RWPE2 (cell line): ENCODE results near the gene FADS3.

Experiments
- ATAC-seq: fragments of 200-7000 bp; cut with Tn5 transposase; 3 replicates; pipeline ENCODE4 v1.9.1; 2021; ENCODE audit warnings: low read depth
- DNase-seq: peaks from one replicate; pipeline ENCODE4 v3.0.0-alpha.2; 2020; ENCODE audit warnings: low spot score
- H3K27ac ChIP-seq: fragments of 450-650 bp; 2 replicates; pipeline ENCODE4 v1.5.1; 2017; ENCODE audit warnings: mild to moderate bottlenecking; ENCODE audit not compliant: poor library complexity, severe bottlenecking
- H3K27me3 ChIP-seq: fragments of 250-450 bp; sonication (Bioruptor Pico); 2 replicates; pipeline ENCODE4 v1.5.1; 2021; ENCODE audit warnings: mild to moderate bottlenecking, moderate library complexity; ENCODE audit not compliant: insufficient read depth, poor library complexity, severe bottlenecking
- H3K36me3 ChIP-seq: fragments of 250-450 bp; sonication (Bioruptor Pico); 2 replicates; pipeline ENCODE4 v1.5.1; 2020; ENCODE audit warnings: low read depth, mild to moderate bottlenecking, moderate library complexity
- H3K4me1 ChIP-seq: fragments of 250-450 bp; sonication (Bioruptor Pico); 2 replicates; pipeline ENCODE4 v1.5.1; 2021; ENCODE audit warnings: mild to moderate bottlenecking, moderate library complexity; ENCODE audit not compliant: insufficient read depth, poor library complexity, severe bottlenecking
- H3K4me3 ChIP-seq: fragments of 250-450 bp; sonication (Bioruptor Pico); 2 replicates; pipeline ENCODE4 v1.5.1; 2021; ENCODE audit warnings: mild to moderate bottlenecking, moderate library complexity; ENCODE audit not compliant: severe bottlenecking
- H3K9me3 ChIP-seq: fragments of 250-450 bp; sonication (Bioruptor Pico); 2 replicates; pipeline ENCODE4 v1.5.1; 2021; ENCODE audit warnings: mild to moderate bottlenecking, moderate library complexity; ENCODE audit not compliant: severe bottlenecking
- TF ChIP-seq, protein P1 (sequence below): fragments of 450-650 bp; IDR thresholded peaks from one replicate; pipeline ENCODE4 v1.5.1; 2017; ENCODE audit warnings: mild to moderate bottlenecking, moderate library complexity; ENCODE audit not compliant: poor library complexity, severe bottlenecking

Gene FADS3

DNA sequence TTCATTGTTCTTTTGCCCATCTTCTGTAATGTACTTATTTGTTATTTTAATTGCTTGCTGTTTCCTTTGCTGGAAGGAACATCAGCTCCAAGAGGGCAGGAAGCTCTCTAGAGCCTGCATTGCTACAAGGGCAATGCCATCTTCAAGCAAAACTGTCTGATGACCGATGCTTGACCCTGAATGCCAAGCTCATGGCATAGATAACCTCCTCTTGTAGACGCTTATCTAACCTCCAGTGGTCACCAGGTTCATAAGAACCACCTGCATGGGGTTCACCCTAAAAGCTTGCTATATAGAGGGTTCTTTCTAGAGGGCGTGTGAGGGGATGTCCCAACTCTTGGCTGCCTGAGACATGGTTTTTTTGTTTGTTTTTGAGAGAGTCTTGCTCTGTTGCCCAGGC lies 16.5 kb downstream of the FADS3 start:
- H3K27ac ChIP-seq = no peak overlapping the region
- no peaks in the 10 kb centered on the region for H3K9me3 ChIP-seq
- H3K27me3 ChIP-seq = no peaks in the 10 kb centered on the region
- peaks cover 27% of the 10 kb centered on the region for H3K36me3 ChIP-seq
- TF ChIP-seq, protein P1, sequence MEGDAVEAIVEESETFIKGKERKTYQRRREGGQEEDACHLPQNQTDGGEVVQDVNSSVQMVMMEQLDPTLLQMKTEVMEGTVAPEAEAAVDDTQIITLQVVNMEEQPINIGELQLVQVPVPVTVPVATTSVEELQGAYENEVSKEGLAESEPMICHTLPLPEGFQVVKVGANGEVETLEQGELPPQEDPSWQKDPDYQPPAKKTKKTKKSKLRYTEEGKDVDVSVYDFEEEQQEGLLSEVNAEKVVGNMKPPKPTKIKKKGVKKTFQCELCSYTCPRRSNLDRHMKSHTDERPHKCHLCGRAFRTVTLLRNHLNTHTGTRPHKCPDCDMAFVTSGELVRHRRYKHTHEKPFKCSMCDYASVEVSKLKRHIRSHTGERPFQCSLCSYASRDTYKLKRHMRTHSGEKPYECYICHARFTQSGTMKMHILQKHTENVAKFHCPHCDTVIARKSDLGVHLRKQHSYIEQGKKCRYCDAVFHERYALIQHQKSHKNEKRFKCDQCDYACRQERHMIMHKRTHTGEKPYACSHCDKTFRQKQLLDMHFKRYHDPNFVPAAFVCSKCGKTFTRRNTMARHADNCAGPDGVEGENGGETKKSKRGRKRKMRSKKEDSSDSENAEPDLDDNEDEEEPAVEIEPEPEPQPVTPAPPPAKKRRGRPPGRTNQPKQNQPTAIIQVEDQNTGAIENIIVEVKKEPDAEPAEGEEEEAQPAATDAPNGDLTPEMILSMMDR = no peak
- ATAC-seq = no peak
- H3K4me1 ChIP-seq = no peaks in the 10 kb centered on the region
- no peak overlapping the region for H3K4me3 ChIP-seq
- DNase-seq = no peak

- Histone ChIP-seq H3K27me3 (no peaks in the 10 kb centered on the region), H3K4me1 (no peaks in the 10 kb centered on the region), H3K9me3 (no peaks in the 10 kb centered on the region), H3K27ac (no peak overlapping the region), H3K36me3 (peaks cover 23% of the 10 kb centered on the region), H3K4me3 (no peak overlapping the region)
- TF ChIP-seq, protein P1 = no peak
- ATAC-seq (no peak), DNase-seq (no peak)
Observed at GRCh38 chr11:61874377-61874809, 17.0 kb downstream of the FADS3 start.

- Histone ChIP-seq H3K9me3 (no peaks in the 10 kb centered on the region), H3K4me1 (no peaks in the 10 kb centered on the region), H3K36me3 (peaks cover 16% of the 10 kb centered on the region), H3K4me3 (no peak overlapping the region), H3K27me3 (no peaks in the 10 kb centered on the region), H3K27ac (no peak overlapping the region)
- ATAC-seq (no peak), DNase-seq (no peak)
- TF ChIP-seq, protein P1 = no peak
Observed at GRCh38 chr11:61873588-61874376, 17.6 kb downstream of the FADS3 start.

GRCh38 chr11:61872935-61873565 lies 18.3 kb downstream of the FADS3 start:
- peaks cover 15% of the 10 kb centered on the region for H3K36me3 ChIP-seq
- H3K4me1 ChIP-seq = no peaks in the 10 kb centered on the region
- no peak overlapping the region for H3K27ac ChIP-seq
- no peaks in the 10 kb centered on the region for H3K27me3 ChIP-seq
- no peak for ATAC-seq
- no peak for DNase-seq
- TF ChIP-seq, protein P1 = no peak
- no peak overlapping the region for H3K4me3 ChIP-seq
- no peaks in the 10 kb centered on the region for H3K9me3 ChIP-seq
